ENCODE measurements around the gene FSTL4. TPM values are rescaled to one million over a fixed set of nuclear protein-coding genes. Genes with fewer than 3 reads are reported as not detected.

The FSTL4 gene
- total and polyA plus RNA-seq, 4 donors: 0.02 to 0.18 TPM; not detected in 2

- no peak for DNase-seq (ENCODE audit: low spot score)
Observed at GRCh38 chr5:133457439-133458355, 154.6 kb downstream of the FSTL4 start.

DNA sequence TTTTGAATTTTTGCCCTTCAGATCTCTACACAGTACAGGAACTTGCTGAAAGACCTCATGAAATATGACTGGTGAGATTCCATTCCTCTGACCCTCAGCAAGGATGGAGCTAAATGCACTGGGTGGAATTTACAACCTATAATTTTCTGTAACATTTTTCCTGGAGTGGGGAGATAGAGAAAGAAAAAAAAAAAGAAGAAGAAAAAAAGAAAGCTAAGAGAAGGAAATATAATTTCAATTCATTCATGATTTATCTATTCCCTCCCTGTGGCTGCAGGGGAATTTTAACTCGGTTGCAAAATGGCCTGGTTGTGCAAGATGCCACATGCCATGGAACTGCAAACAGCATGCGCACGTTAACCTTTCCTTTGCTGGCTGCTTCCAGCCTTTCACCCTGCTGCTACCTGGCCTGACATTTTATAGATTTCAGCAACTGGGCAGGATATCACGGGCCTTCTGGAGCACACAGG, 155.4 kb downstream of the FSTL4 start:
- DNase-seq (ENCODE audit: low spot score): no peak
- Histone ChIP-seq H3K4me1 (ENCODE audit: control insufficient read depth in 4 of 4, insufficient read depth in 4 of 4, low read length in 3 of 4) (peaks cover 7 to 38% (median 27%) of the 10 kb centered on the region in 4 donors), H3K4me3 (ENCODE audit: low read depth in 1 of 3, low read length in 3 of 3) (no peak overlapping the region), H3K27me3 (ENCODE audit: control insufficient read depth in 4 of 4, insufficient read depth in 4 of 4, low read length in 3 of 4) (no peaks in the 10 kb centered on the region), H3K27ac (ENCODE audit: low read depth in 1 of 2, low read length in 2 of 2) (peak overlapping the region; percentile 60 to 86), H3K9ac (ENCODE audit: low read depth in 1 of 2, low read length in 2 of 2) (no peak overlapping the region), H3K9me3 (ENCODE audit: control insufficient read depth in 4 of 4, low read length in 3 of 4) (no peaks in the 10 kb centered on the region), H3K36me3 (ENCODE audit: control insufficient read depth in 4 of 4, insufficient read depth in 3 of 4, low read depth in 1 of 4, low read length in 3 of 4) (no peaks in the 10 kb centered on the region)
- TF ChIP-seq, protein P1, sequence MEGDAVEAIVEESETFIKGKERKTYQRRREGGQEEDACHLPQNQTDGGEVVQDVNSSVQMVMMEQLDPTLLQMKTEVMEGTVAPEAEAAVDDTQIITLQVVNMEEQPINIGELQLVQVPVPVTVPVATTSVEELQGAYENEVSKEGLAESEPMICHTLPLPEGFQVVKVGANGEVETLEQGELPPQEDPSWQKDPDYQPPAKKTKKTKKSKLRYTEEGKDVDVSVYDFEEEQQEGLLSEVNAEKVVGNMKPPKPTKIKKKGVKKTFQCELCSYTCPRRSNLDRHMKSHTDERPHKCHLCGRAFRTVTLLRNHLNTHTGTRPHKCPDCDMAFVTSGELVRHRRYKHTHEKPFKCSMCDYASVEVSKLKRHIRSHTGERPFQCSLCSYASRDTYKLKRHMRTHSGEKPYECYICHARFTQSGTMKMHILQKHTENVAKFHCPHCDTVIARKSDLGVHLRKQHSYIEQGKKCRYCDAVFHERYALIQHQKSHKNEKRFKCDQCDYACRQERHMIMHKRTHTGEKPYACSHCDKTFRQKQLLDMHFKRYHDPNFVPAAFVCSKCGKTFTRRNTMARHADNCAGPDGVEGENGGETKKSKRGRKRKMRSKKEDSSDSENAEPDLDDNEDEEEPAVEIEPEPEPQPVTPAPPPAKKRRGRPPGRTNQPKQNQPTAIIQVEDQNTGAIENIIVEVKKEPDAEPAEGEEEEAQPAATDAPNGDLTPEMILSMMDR (IDR thresholded peaks at IDR 0.05; ENCODE audit: low read depth, low read length, missing input control): no peak
- TF ChIP-seq ATF3 (IDR thresholded peaks at IDR 0.05): peak; percentile 50
- no peak for TF ChIP-seq NR2F2 (IDR thresholded peaks at IDR 0.05)
- TF ChIP-seq HNF4G (IDR thresholded peaks at IDR 0.05): no peak
- TF ChIP-seq JUND (IDR thresholded peaks at IDR 0.05): peak in 1 of 2 donors; percentile 76
- TF ChIP-seq FOXA2 (IDR thresholded peaks at IDR 0.05): peak; percentile 40
- TF ChIP-seq SP1 (IDR thresholded peaks at IDR 0.05): peak; percentile 20
- peak; percentile 96 for TF ChIP-seq MAX (IDR thresholded peaks at IDR 0.05)
- peak; percentile 46 for TF ChIP-seq FOXA1 (IDR thresholded peaks at IDR 0.05)
- no peak for TF ChIP-seq TAF1 (conservative IDR thresholded peaks at IDR 0.05)
- peak; percentile 87 for TF ChIP-seq YY1 (IDR thresholded peaks at IDR 0.05)
- peak; percentile 58 to 80 for TF ChIP-seq HNF4A (conservative IDR thresholded peaks at IDR 0.05)
- TF ChIP-seq RXRA (IDR thresholded peaks at IDR 0.05): peak; percentile 75 to 93
- TF ChIP-seq REST (IDR thresholded peaks at IDR 0.05): peak; percentile 50
- TF ChIP-seq RAD21 (IDR thresholded peaks at IDR 0.05): peak; percentile 45 to 50
- TF ChIP-seq EGR1 (IDR thresholded peaks at IDR 0.05; ENCODE audit: low read depth in 2 of 2): peak in 1 of 2 donors; percentile 84
- TF ChIP-seq, protein P2, sequence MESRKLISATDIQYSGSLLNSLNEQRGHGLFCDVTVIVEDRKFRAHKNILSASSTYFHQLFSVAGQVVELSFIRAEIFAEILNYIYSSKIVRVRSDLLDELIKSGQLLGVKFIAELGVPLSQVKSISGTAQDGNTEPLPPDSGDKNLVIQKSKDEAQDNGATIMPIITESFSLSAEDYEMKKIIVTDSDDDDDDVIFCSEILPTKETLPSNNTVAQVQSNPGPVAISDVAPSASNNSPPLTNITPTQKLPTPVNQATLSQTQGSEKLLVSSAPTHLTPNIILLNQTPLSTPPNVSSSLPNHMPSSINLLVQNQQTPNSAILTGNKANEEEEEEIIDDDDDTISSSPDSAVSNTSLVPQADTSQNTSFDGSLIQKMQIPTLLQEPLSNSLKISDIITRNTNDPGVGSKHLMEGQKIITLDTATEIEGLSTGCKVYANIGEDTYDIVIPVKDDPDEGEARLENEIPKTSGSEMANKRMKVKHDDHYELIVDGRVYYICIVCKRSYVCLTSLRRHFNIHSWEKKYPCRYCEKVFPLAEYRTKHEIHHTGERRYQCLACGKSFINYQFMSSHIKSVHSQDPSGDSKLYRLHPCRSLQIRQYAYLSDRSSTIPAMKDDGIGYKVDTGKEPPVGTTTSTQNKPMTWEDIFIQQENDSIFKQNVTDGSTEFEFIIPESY (IDR thresholded peaks at IDR 0.05): peak; percentile 78
- TF ChIP-seq GABPA (IDR thresholded peaks at IDR 0.05 in 1 of 2, conservative IDR thresholded peaks at IDR 0.05 in 1 of 2): no peak
- WGBS: 30% methylated on average over 4 of the region's 4 CpGs

More at GRCh38 chr5:133457439-133458355, 154.6 kb downstream of the FSTL4 start:
- H3K4me3 ChIP-seq (ENCODE audit: low read depth in 1 of 3, low read length in 3 of 3): no peak overlapping the region
- peak; percentile 3 for TF ChIP-seq ATF3 (IDR thresholded peaks at IDR 0.05)
- TF ChIP-seq YY1 (IDR thresholded peaks at IDR 0.05): no peak
- TF ChIP-seq HNF4A (conservative IDR thresholded peaks at IDR 0.05): no peak
- no peaks in the 10 kb centered on the region for H3K36me3 ChIP-seq (ENCODE audit: control insufficient read depth in 4 of 4, insufficient read depth in 3 of 4, low read depth in 1 of 4, low read length in 3 of 4)
- WGBS: 78% methylated on average over 12 of the region's 12 CpGs
- H3K9me3 ChIP-seq (ENCODE audit: control insufficient read depth in 4 of 4, low read length in 3 of 4): no peaks in the 10 kb centered on the region
- no peak overlapping the region for H3K9ac ChIP-seq (ENCODE audit: low read depth in 1 of 2, low read length in 2 of 2)
- H3K27me3 ChIP-seq (ENCODE audit: control insufficient read depth in 4 of 4, insufficient read depth in 4 of 4, low read length in 3 of 4): no peaks in the 10 kb centered on the region
- peak overlapping the region in 1 of 2 donors; percentile 86 for H3K27ac ChIP-seq (ENCODE audit: low read depth in 1 of 2, low read length in 2 of 2)
- H3K4me1 ChIP-seq (ENCODE audit: control insufficient read depth in 4 of 4, insufficient read depth in 4 of 4, low read length in 3 of 4): peaks cover 7 to 38% (median 27%) of the 10 kb centered on the region in 4 donors

All from liver (tissue), 9 donors.